ENCODE data around the gene RBPMS2.

GRCh38 chr15:64690008-64690407 lies 85.4 kb downstream of the RBPMS2 start:
- TF ChIP-seq EZH2 (IDR thresholded peaks at IDR 0.05): no peak
- TF ChIP-seq POLR2AphosphoS5 (IDR thresholded peaks at IDR 0.05; ENCODE audit: borderline replicate concordance, low read depth, low read length): no peak
